Measurements from ENCODE around the gene EGFR.
A peak's percentile ranks its signal among the peaks of the same experiment; 100 is the strongest.

The EGFR gene

GRCh38 chr7:55235115-55235514 is 216.3 kb downstream of the EGFR start:
- no peak for DNase-seq

GRCh38 chr7:55235801-55236200 is 217.0 kb downstream of the EGFR start:
- no peak for DNase-seq

GRCh38 chr7:55236476-55236875 is 217.7 kb downstream of the EGFR start:
- DNase-seq: no peak

- DNase-seq: no peak
Measured at GRCh38 chr7:55237156-55237893, 218.5 kb downstream of the EGFR start.

- DNase-seq: no peak
Measured at GRCh38 chr7:55239406-55239805, 220.6 kb downstream of the EGFR start.

GRCh38 chr7:55240418-55241142 is 221.8 kb downstream of the EGFR start:
- no peak for DNase-seq

- DNase-seq: no peak
Measured at GRCh38 chr7:55241958-55242357, 223.1 kb downstream of the EGFR start.

GRCh38 chr7:55242613-55243012 is 223.8 kb downstream of the EGFR start:
- DNase-seq: no peak

GRCh38 chr7:55244006-55244745 is 225.4 kb downstream of the EGFR start:
- DNase-seq: no peak

GRCh38 chr7:55245271-55245723 is 226.5 kb downstream of the EGFR start:
- DNase-seq: no peak

GRCh38 chr7:55246171-55246570 is 227.4 kb downstream of the EGFR start:
- DNase-seq: no peak

GRCh38 chr7:55247428-55247827 is 228.6 kb downstream of the EGFR start:
- no peak for DNase-seq

- DNase-seq: no peak
Measured at GRCh38 chr7:55248526-55248925, 229.7 kb downstream of the EGFR start.

- DNase-seq: no peak
Measured at GRCh38 chr7:55249332-55249731, 230.5 kb downstream of the EGFR start.

- DNase-seq: no peak
Measured at GRCh38 chr7:55250313-55250712, 231.5 kb downstream of the EGFR start.

- no peak for DNase-seq
Measured at GRCh38 chr7:55251313-55251712, 232.5 kb downstream of the EGFR start.

- no peak for DNase-seq
Measured at GRCh38 chr7:55251911-55252310, 233.1 kb downstream of the EGFR start.

- no peak for DNase-seq
Measured at GRCh38 chr7:55252386-55252785, 233.6 kb downstream of the EGFR start.

- DNase-seq: no peak
Measured at GRCh38 chr7:55253188-55253587, 234.4 kb downstream of the EGFR start.

GRCh38 chr7:55254242-55254595 is 235.4 kb downstream of the EGFR start:
- DNase-seq: no peak

- DNase-seq: peak; percentile 18 to 20
Measured at GRCh38 chr7:55254596-55255495, 236.0 kb downstream of the EGFR start.

Measured in Kasumi-1 (cell line).